ENCODE results near the gene JPT2. TPM values are rescaled to one million over a fixed set of nuclear protein-coding genes. Genes with fewer than 3 reads are reported as not detected.

The JPT2 gene
- total RNA-seq, 4 donors from 2014 or later: 12.0 to 31.5 (median 25.1) TPM

- DNase-seq: no peak
- H3K4me3 ChIP-seq: no peak overlapping the region
- H3K27ac ChIP-seq: no peak overlapping the region
- TF ChIP-seq CTCF (IDR thresholded peaks at IDR 0.05) (no peak), POLR2AphosphoS5 (IDR thresholded peaks at IDR 0.05) (no peak), EP300 (IDR thresholded peaks at IDR 0.05; ENCODE audit: low read depth) (no peak)
- H3K27me3 ChIP-seq: no peaks in the 10 kb centered on the region
- H3K4me1 ChIP-seq: no peaks in the 10 kb centered on the region
- no peaks in the 10 kb centered on the region for H3K9me3 ChIP-seq
- whole genome bisulfite sequencing, 2 donors (ENCODE audit: low coverage in 1 of 2): 95 to 100% methylated on average over 6 to 29 of the region's 29 CpGs
- in situ Hi-C loops (cut with MboI; ENCODE audit: low pct_ligation_motif_present in 1 of 4, low pct_unique_long_range_greater_than_20kb in 1 of 4, low sequenced_read_pairs in 3 of 4): no loop called here
- intact Hi-C loops (cut with DNase I; ENCODE audit: low total_unique reads): no loop called here
- peaks cover 0 to 24% (median 12%) of the 10 kb centered on the region in 4 donors for H3K36me3 ChIP-seq
Observed at GRCh38 chr16:1749152-1750117, 71.4 kb downstream of the JPT2 start.

Small RNA genes lying within 50 kb of the gene (small RNA-seq; reads per million reads assigned to genes)
- 0.24 to 1.9 (median 0.65) reads per million in 4 donors for gene MIR3177

Other genes with a start within 250 kb of the JPT2 start
- gene PERCC1, start 247.2 kb upstream of the JPT2 start, total RNA-seq: 1 to 10 TPM in 1 of 4 donors, not detected in 3; 1.2 TPM
- under 1 TPM in 2 of 4 donors, not detected in 2; 0.16 to 0.41 TPM for gene CCDC154, start 233.7 kb upstream of the JPT2 start, total RNA-seq
- gene CLCN7, start 203.3 kb upstream of the JPT2 start, total RNA-seq: 100 to 1,000 TPM in 2 of 4 donors, 10 to 100 TPM in 2; 57.6 to 171 (median 95.0) TPM
- not detected for gene PTX4, start 189.3 kb upstream of the JPT2 start, total RNA-seq
- gene TELO2, start 184.9 kb upstream of the JPT2 start, total RNA-seq: 10 to 100 TPM; 22.2 to 98.1 (median 49.6) TPM
- gene TMEM204, start 144.6 kb upstream of the JPT2 start, total RNA-seq: 10 to 100 TPM in 3 of 4 donors, 1 to 10 TPM in 1; 9.4 to 22.5 (median 13.3) TPM
- 10 to 100 TPM; 16.2 to 26.6 (median 22.0) TPM for gene IFT140, start 66.2 kb upstream of the JPT2 start, total RNA-seq
- gene CRAMP1, start 65.9 kb upstream of the JPT2 start, total RNA-seq: 10 to 100 TPM; 10.1 to 52.7 (median 16.2) TPM
- 100 to 1,000 TPM in 2 of 4 donors, 10 to 100 TPM in 2; 74.0 to 250 (median 138) TPM for gene MAPK8IP3, start 27.9 kb downstream of the JPT2 start, total RNA-seq
- gene NME3, start 93.3 kb downstream of the JPT2 start, total RNA-seq: 100 to 1,000 TPM; 116 to 286 (median 132) TPM
- 100 to 1,000 TPM in 1 of 4 donors, 10 to 100 TPM in 3; 23.6 to 173 (median 45.4) TPM for gene EME2, start 94.5 kb downstream of the JPT2 start, total RNA-seq
- 100 to 1,000 TPM; 102 to 253 (median 121) TPM for gene MRPS34, start 94.9 kb downstream of the JPT2 start, total RNA-seq
- 100 to 1,000 TPM; 101 to 289 (median 125) TPM for gene SPSB3, start 104.3 kb downstream of the JPT2 start, total RNA-seq
- gene NUBP2, start 104.7 kb downstream of the JPT2 start, total RNA-seq: 100 to 1,000 TPM in 1 of 4 donors, 10 to 100 TPM in 3; 15.3 to 165 (median 59.6) TPM
- 10 to 100 TPM in 1 of 4 donors, under 1 TPM in 2, not detected in 1; 0.27 to 10.8 (median 0.48) TPM for gene IGFALS, start 115.4 kb downstream of the JPT2 start, total RNA-seq
- gene HAGH, start 148.5 kb downstream of the JPT2 start, total RNA-seq: 100 to 1,000 TPM in 2 of 4 donors, 10 to 100 TPM in 2; 40.6 to 403 (median 121) TPM
- gene FAHD1, start 148.9 kb downstream of the JPT2 start, total RNA-seq: 100 to 1,000 TPM in 2 of 4 donors, 10 to 100 TPM in 2; 88.0 to 149 (median 104) TPM
- gene MEIOB, start 193.9 kb downstream of the JPT2 start, total RNA-seq: not detected
- gene HS3ST6, start 240.1 kb downstream of the JPT2 start, total RNA-seq: 1 to 10 TPM in 2 of 4 donors, under 1 TPM in 1, not detected in 1; 1.00 to 4.4 (median 1.1) TPM